PC-3 (cell line): ENCODE data around the gene RASSF4.

Experiments
- CTCF ChIP-seq: fragments of 300-600 bp; sonication (generic); conservative IDR thresholded peaks from 2 replicates; pipeline ENCODE4 v1.5.1; 2017; ENCODE audit warnings: antibody characterized with exemption, low read depth, mild to moderate bottlenecking, low read length
- EZH2 ChIP-seq: fragments of 300-600 bp; sonication (generic); IDR thresholded peaks from one replicate; pipeline ENCODE4 v1.6.1; 2017; ENCODE audit warnings: antibody characterized with exemption, mild to moderate bottlenecking, low read length; ENCODE audit not compliant: unreplicated experiment

GRCh38 chr10:44961931-44962750, 2.5 kb downstream of the RASSF4 start:
- TF ChIP-seq CTCF (no peak), EZH2 (no peak)
